IMR-90 (cell line): ENCODE data around the gene OLIG3. TPM values are rescaled to one million over a fixed set of nuclear protein-coding genes. Genes with fewer than 3 reads are reported as not detected.

Experiments used
- ATAC-seq: fragments of 200-7000 bp; cut with Tn5 transposase; 2 replicates; pipeline ENCODE4 v1.9.1; 2020; ENCODE audit warnings: low read depth, mild to moderate bottlenecking, moderate library complexity
- BruUV-seq: library from RNA; stranded (reverse); fragments of 400-500 nt; replicated peaks from 2 replicates; lab custom pipeline; 2021; lab: Mats Ljungman, UMichigan
- CTCF ChIA-PET: fragments of 300-600 bp; formaldehyde crosslinking; extraction: SDS; loops from one replicate; lab custom pipeline; 2021; ENCODE audit warnings: antibody characterized with exemption; lab: Yijun Ruan, JAX
- POLR2A ChIA-PET: fragments of 300-600 bp; sonication (Branson Sonifier 250); formaldehyde crosslinking; loops from one replicate; lab custom pipeline; 2022; ENCODE audit warnings: antibody characterized with exemption; ENCODE audit not compliant: unreplicated experiment; lab: Charles Lee
- DNase-seq: peaks from one replicate; pipeline ENCODE4 v3.0.0; 2013
- H2AFZ ChIP-seq: replicated peaks from 2 replicates; pipeline ENCODE3; 2013; ENCODE audit warnings: low read length, mild to moderate bottlenecking; ENCODE audit not compliant: poor library complexity
- H2AK5ac ChIP-seq: 2 replicates; pipeline ENCODE4 v1.6.1; 2013; ENCODE audit warnings: low read depth, low read length, inconsistent platforms
- H2AK9ac ChIP-seq: replicated peaks from 2 replicates; pipeline ENCODE3; 2013; ENCODE audit warnings: mild to moderate bottlenecking, low read depth, low read length, moderate library complexity; ENCODE audit not compliant: poor library complexity
- H2BK120ac ChIP-seq: 2 replicates; pipeline ENCODE4 v1.6.1; 2013; ENCODE audit warnings: low read depth, low read length, inconsistent platforms
- H2BK15ac ChIP-seq: 3 replicates; pipeline ENCODE4 v1.6.1; 2013; ENCODE audit warnings: low read depth, low read length, inconsistent platforms
- H2BK20ac ChIP-seq: 2 replicates; pipeline ENCODE4 v1.6.1; 2013; ENCODE audit warnings: low read depth, mild to moderate bottlenecking, inconsistent platforms, low read length, moderate library complexity
- H2BK5ac ChIP-seq: 2 replicates; pipeline ENCODE4 v1.6.1; 2013; ENCODE audit warnings: mild to moderate bottlenecking, low read depth, low read length, inconsistent platforms; ENCODE audit not compliant: poor library complexity, severe bottlenecking
- H3K14ac ChIP-seq: replicated peaks from 2 replicates; pipeline ENCODE4 v1.6.1; 2013; ENCODE audit warnings: low read depth, low read length, inconsistent platforms
- H3K18ac ChIP-seq: 2 replicates; pipeline ENCODE4 v1.6.1; 2013; ENCODE audit warnings: low read depth, low read length, control low read depth
- H3K23ac ChIP-seq: 2 replicates; pipeline ENCODE4 v1.6.1; 2013; ENCODE audit warnings: low read depth, low read length, inconsistent platforms
- H3K27ac ChIP-seq: 2 replicates; pipeline ENCODE4 v1.5.1; 2013; ENCODE audit warnings: mild to moderate bottlenecking, control low read depth, low read length; ENCODE audit not compliant: insufficient read depth
- H3K27me3 ChIP-seq: 2 replicates; pipeline ENCODE4 v1.6.1; 2013; ENCODE audit warnings: low read length; ENCODE audit not compliant: control insufficient read depth, insufficient read depth
- H3K36me3 ChIP-seq: 2 replicates; pipeline ENCODE4 v1.6.1; 2013; ENCODE audit warnings: low read length, mixed read lengths; ENCODE audit not compliant: control insufficient read depth, insufficient read depth
- H3K4ac ChIP-seq: 2 replicates; pipeline ENCODE4 v1.6.1; 2013; ENCODE audit warnings: low read depth, low read length, inconsistent platforms
- H3K4me1 ChIP-seq: 2 replicates; pipeline ENCODE4 v1.6.1; 2013; ENCODE audit warnings: low read length, mixed read lengths; ENCODE audit not compliant: control insufficient read depth, insufficient read depth
- H3K4me2 ChIP-seq: 2 replicates; pipeline ENCODE4 v1.6.1; 2013; ENCODE audit warnings: low read depth, mild to moderate bottlenecking, control low read depth, low read length, moderate library complexity
- H3K4me3 ChIP-seq: 2 replicates; pipeline ENCODE4 v1.5.1; 2013; ENCODE audit warnings: low read depth, mild to moderate bottlenecking, control low read depth, low read length, moderate library complexity; ENCODE audit not compliant: insufficient read depth
- H3K56ac ChIP-seq: 2 replicates; pipeline ENCODE4 v1.6.1; 2013; ENCODE audit warnings: low read length, inconsistent platforms; ENCODE audit not compliant: insufficient read depth; ENCODE audit errors: extremely low read depth
- H3K79me1 ChIP-seq, 2 experiments: 2 replicates each; pipeline ENCODE4 v1.6.1; 2013; ENCODE audit warnings: low read length in 2 of 2, inconsistent platforms in 1 of 2, low read depth in 1 of 2
- H3K9ac ChIP-seq: 2 replicates; pipeline ENCODE4 v1.6.1; 2013; ENCODE audit warnings: low read depth, low read length, control low read depth
- H3K9me1 ChIP-seq: 2 replicates; pipeline ENCODE4 v1.6.1; 2013; ENCODE audit warnings: low read length, inconsistent platforms; ENCODE audit not compliant: insufficient read depth
- H3K9me3 ChIP-seq: 2 replicates; pipeline ENCODE4 v1.6.1; 2013; ENCODE audit warnings: low read length; ENCODE audit not compliant: control insufficient read depth, insufficient read depth
- H4K20me1 ChIP-seq: 2 replicates; pipeline ENCODE4 v1.6.1; 2013; ENCODE audit warnings: low read length, inconsistent platforms; ENCODE audit not compliant: insufficient read depth
- H4K5ac ChIP-seq: 2 replicates; pipeline ENCODE4 v1.6.1; 2013; ENCODE audit warnings: mild to moderate bottlenecking, low read depth, low read length, control low read depth
- H4K8ac ChIP-seq, 2 experiments: 2 replicates each; pipeline ENCODE4 v1.6.1; 2013; ENCODE audit warnings: low read depth in 2 of 2, low read length in 2 of 2, control low read depth in 1 of 2, inconsistent platforms in 1 of 2
- H4K91ac ChIP-seq: 2 replicates; pipeline ENCODE4 v1.6.1; 2013; ENCODE audit warnings: low read depth, low read length, inconsistent platforms; ENCODE audit not compliant: insufficient read depth
- CEBPB ChIP-seq: IDR thresholded peaks from 2 replicates; pipeline ENCODE4 v1.6.1; 2012; ENCODE audit warnings: low read depth, low read length, improper control_type of control experiment
- CTCF ChIP-seq: conservative IDR thresholded peaks from 2 replicates; pipeline ENCODE4 v1.5.1; 2012; ENCODE audit warnings: mild to moderate bottlenecking, low read depth, low read length, improper control_type of control experiment
- FOS ChIP-seq: fragments of 150-350 bp; IDR thresholded peaks from 2 replicates; pipeline ENCODE4 v1.6.1; 2016; ENCODE audit warnings: low read depth, low read length
- MAFK ChIP-seq: IDR thresholded peaks from 2 replicates; pipeline ENCODE4 v1.6.1; 2012; ENCODE audit warnings: low read depth, low read length, improper control_type of control experiment
- MAZ ChIP-seq: IDR thresholded peaks from 2 replicates; pipeline ENCODE4 v1.6.1; 2012; ENCODE audit warnings: low read depth, mild to moderate bottlenecking, low read length, improper control_type of control experiment, moderate library complexity, borderline replicate concordance
- POLR2A ChIP-seq: IDR thresholded peaks from 2 replicates; pipeline ENCODE4 v1.6.1; 2012; ENCODE audit warnings: mild to moderate bottlenecking, low read depth, low read length
- RAD21 ChIP-seq: IDR thresholded peaks from 2 replicates; pipeline ENCODE4 v1.6.1; 2012; ENCODE audit warnings: low read length, improper control_type of control experiment
- RCOR1 ChIP-seq: IDR thresholded peaks from 2 replicates; pipeline ENCODE4 v1.6.1; 2012; ENCODE audit warnings: mild to moderate bottlenecking, low read length, improper control_type of control experiment; ENCODE audit not compliant: insufficient replicate concordance
- SMC3 ChIP-seq: fragments of 150-350 bp; IDR thresholded peaks from 2 replicates; pipeline ENCODE4 v1.6.1; 2016; ENCODE audit warnings: low read depth, mild to moderate bottlenecking, antibody characterized with exemption, low read length, moderate library complexity
- WGBS, 2 experiments: methylation state at CpG; one replicate each; pipeline versions ENCODE4 v1.1.5 to v1.1.7; 2013; ENCODE audit warnings: missing lambda C conversion rate in 2 of 2; ENCODE audit not compliant: insufficient read length in 1 of 2; ENCODE audit errors: extremely low coverage in 2 of 2; 5-methylcytosine and 5-hydroxymethylcytosine counted together
- dilution Hi-C: fragments of 300-500 bp; cut with HindIII; formaldehyde crosslinking; loops from one replicate; pipeline ENCODE4 v1.14.3; 2018; ENCODE audit warnings: low sequenced_read_pairs; ENCODE audit not compliant: unreplicated experiment
- in situ Hi-C: fragments of 300-500 bp; cut with MboI; formaldehyde crosslinking; loops from 3 replicates; pipeline ENCODE4 v1.14.3; 2019; ENCODE audit warnings: low sequenced_read_pairs, inconsistent platforms, mixed read lengths
- intact Hi-C: fragments of 100-400 bp; cut with micrococcal nuclease; formaldehyde crosslinking; loops from 2 replicates; pipeline ENCODE4 v1.10.0; 2022
- polyA plus RNA-seq, 3 experiments: library from polyadenylated mRNA; depleted of rRNA; stranded (reverse); fragments of >200 nt; gene quantifications; 2 replicates each; pipeline ENCODE4 v1.2.3, GENCODE V29; 2012; ENCODE audit warnings: low replicate concordance in 1 of 3
- total RNA-seq: library from RNA; depleted of rRNA; stranded (reverse); fragments of >200 nt; gene quantifications from 2 replicates; pipeline ENCODE4 v1.2.3, GENCODE V29; 2012

OLIG3 gene
- total and polyA plus RNA-seq, 2 of the 4 experiments (the other 2 are of a cell fraction) = not detected

DNA sequence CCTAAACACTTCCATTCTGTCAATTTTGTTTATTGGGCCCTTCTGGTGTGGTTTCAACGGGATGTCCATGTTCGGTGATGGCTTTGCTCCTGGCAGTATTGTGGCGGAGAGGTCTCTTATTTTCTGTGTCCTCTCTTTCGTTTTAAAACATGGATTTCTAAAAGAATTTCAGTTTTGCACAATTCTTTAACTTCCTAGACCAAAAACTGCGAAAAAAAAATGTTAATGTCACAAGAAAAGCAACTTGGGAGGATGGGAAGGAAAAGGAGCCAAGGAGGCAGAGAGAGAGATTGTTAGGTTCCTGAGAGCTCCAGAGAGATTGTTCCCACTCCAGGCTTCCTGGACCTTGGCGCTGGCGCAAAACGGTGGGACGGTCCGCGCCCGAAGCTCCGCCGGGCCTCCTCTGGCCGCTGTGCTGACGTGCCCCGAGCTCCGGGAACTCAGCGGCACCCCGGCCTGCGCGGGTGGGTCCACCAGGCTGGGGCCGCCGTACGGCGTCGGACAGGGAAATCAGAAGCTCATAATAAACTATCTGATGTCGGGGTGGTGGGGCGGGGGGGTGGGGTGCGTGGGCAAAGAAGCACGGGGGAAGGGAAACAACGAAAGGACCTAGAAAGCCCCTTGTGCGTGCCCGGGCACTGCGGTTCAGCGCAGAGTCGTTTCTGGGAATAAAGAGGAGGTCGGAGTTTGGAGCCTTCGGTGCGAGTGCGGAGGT is 951 bp upstream of the OLIG3 start:
- no peaks in the 10 kb centered on the region for H3K4me1 ChIP-seq
- H3K4me2 ChIP-seq = no peak overlapping the region
- no peaks in the 10 kb centered on the region for H4K20me1 ChIP-seq
- no peak for ATAC-seq
- BruUV-seq = no TSS peak
- H3K36me3 ChIP-seq = no peaks in the 10 kb centered on the region
- no peak overlapping the region for H3K4ac ChIP-seq
- peaks cover 89% of the 10 kb centered on the region for H3K27me3 ChIP-seq
- intact Hi-C loops = no loop called here
- H4K5ac ChIP-seq = no peak overlapping the region
- TF ChIP-seq CTCF (no peak), FOS (no peak), POLR2A (no peak), CEBPB (no peak), RCOR1 (no peak), SMC3 (no peak), MAFK (no peak), RAD21 (no peak), MAZ (no peak)
- DNase-seq = no peak
- no peak overlapping the region for H3K14ac ChIP-seq
- H3K9ac ChIP-seq = no peak overlapping the region
- no peak overlapping the region for H3K56ac ChIP-seq
- no peaks in the 10 kb centered on the region; the same call in 1 of the 2 replicates for H3K9me1 ChIP-seq
- in situ Hi-C loops = no loop called here
- POLR2A ChIA-PET = no interaction called here
- no peak overlapping the region for H3K23ac ChIP-seq
- H3K4me3 ChIP-seq = no peak overlapping the region
- no peak overlapping the region for H2BK15ac ChIP-seq
- H3K79me1 ChIP-seq = no peaks in the 10 kb centered on the region
- H3K18ac ChIP-seq = no peak overlapping the region
- H3K27ac ChIP-seq = no peak overlapping the region
- H2BK5ac ChIP-seq = no peak overlapping the region
- H3K9me3 ChIP-seq = peaks cover 8% of the 10 kb centered on the region; the same call in 1 of the 2 replicates
- no peak overlapping the region for H2AFZ ChIP-seq
- no peak overlapping the region for H2BK120ac ChIP-seq
- CTCF ChIA-PET = no interaction called here
- H4K8ac ChIP-seq = no peak overlapping the region
- H4K91ac ChIP-seq = no peak overlapping the region
- H2AK9ac ChIP-seq = no peak overlapping the region
- dilution Hi-C loops = no loop called here
- WGBS, 2 experiments = 6% methylated on average over 7 of the region's 41 CpGs; no CpG with 5 or more reads in 1 of the 2 experiments
- H2BK20ac ChIP-seq = no peak overlapping the region
- no peak overlapping the region for H2AK5ac ChIP-seq
